ENCODE results near the gene SPSB1. TPM values are rescaled to one million over a fixed set of nuclear protein-coding genes. Genes with fewer than 3 reads are reported as not detected.

Gene SPSB1
- total and polyA plus RNA-seq, 7 experiments from 2014 or later: 1.4 to 10.3 (median 1.9) TPM

- POLR2A ChIA-PET: interaction anchor here (0.8 kb wide), 1 partner anchor 59 kb away, joined by 3 read pairs; no protein-coding TSS in a partner anchor
- Histone ChIP-seq H3K27ac (ENCODE audit: low read depth, low read length) (no peak overlapping the region), H3K4me1 (ENCODE audit: control insufficient read depth in 2 of 2, insufficient read depth in 2 of 2, low read length in 2 of 2) (no peaks in the 10 kb centered on the region), H3K9me3 (ENCODE audit: control insufficient read depth in 2 of 3, low read length in 3 of 3) (no peaks in the 10 kb centered on the region), H3K4me3 (ENCODE audit: low read length) (no peak overlapping the region), H3K27me3 (ENCODE audit: control insufficient read depth in 2 of 2, insufficient read depth in 2 of 2, low read length in 2 of 2) (no peaks in the 10 kb centered on the region), H3K36me3 (ENCODE audit: control insufficient read depth in 2 of 3, insufficient read depth in 3 of 3, low read length in 3 of 3) (peaks cover 0 to 16% (median 3%) of the 10 kb centered on the region in 3 experiments)
- DNase-seq (no peak), ATAC-seq (no peak)
- Mint-ChIP-seq H3K27me3 (no peaks in the 10 kb centered on the region), H3K36me3 (peaks cover 10 to 23% (median 12%) of the 10 kb centered on the region in 5 donors), H3K27ac (no peak overlapping the region), H3K4me1 (peaks cover 0 to 28% (median 5%) of the 10 kb centered on the region in 7 donors), H3K4me3 (no peak overlapping the region), H3K9me3 (peaks cover 0 to 5% (median 0%) of the 10 kb centered on the region in 11 donors)
- intact Hi-C loops (cut with micrococcal nuclease): no loop called here
- CTCF ChIA-PET: no interaction called here
Observed at GRCh38 chr1:9355503-9355902, 62.8 kb downstream of the SPSB1 start.

GRCh38 chr1:9356021-9356420 lies 63.3 kb downstream of the SPSB1 start:
- CTCF ChIA-PET: no interaction called here
- no peak for DNase-seq
- intact Hi-C loops (cut with micrococcal nuclease): no loop called here

GRCh38 chr1:9356829-9357466 lies 64.3 kb downstream of the SPSB1 start:
- Histone ChIP-seq H3K4me1 (ENCODE audit: control insufficient read depth in 2 of 2, insufficient read depth in 2 of 2, low read length in 2 of 2) (no peaks in the 10 kb centered on the region), H3K27me3 (ENCODE audit: control insufficient read depth in 2 of 2, insufficient read depth in 2 of 2, low read length in 2 of 2) (no peaks in the 10 kb centered on the region), H3K9me3 (ENCODE audit: control insufficient read depth in 2 of 3, low read length in 3 of 3) (no peaks in the 10 kb centered on the region), H3K36me3 (ENCODE audit: control insufficient read depth in 2 of 3, insufficient read depth in 3 of 3, low read length in 3 of 3) (peaks cover 0 to 16% (median 3%) of the 10 kb centered on the region in 3 experiments), H3K4me3 (ENCODE audit: low read length) (no peak overlapping the region), H3K27ac (ENCODE audit: low read depth, low read length) (no peak overlapping the region)
- peak overlapping the region in 1 of 9 donors; percentile 29 for H3K27ac Mint-ChIP-seq
- H3K27me3 Mint-ChIP-seq: no peaks in the 10 kb centered on the region
- CTCF ChIA-PET: no interaction called here
- H3K36me3 Mint-ChIP-seq: peaks cover 10 to 23% (median 12%) of the 10 kb centered on the region in 5 donors
- no peak for ATAC-seq
- H3K4me1 Mint-ChIP-seq: peaks cover 0 to 21% (median 5%) of the 10 kb centered on the region in 7 donors
- POLR2A ChIA-PET: no interaction called here
- no peak for DNase-seq
- H3K4me3 Mint-ChIP-seq: no peak overlapping the region
- H3K9me3 Mint-ChIP-seq: peaks cover 0 to 5% (median 0%) of the 10 kb centered on the region in 11 donors
- intact Hi-C loops (cut with micrococcal nuclease): no loop called here

More at GRCh38 chr1:9356021-9356420, 63.3 kb downstream of the SPSB1 start:
- H3K4me3 ChIP-seq (ENCODE audit: low read length): no peak overlapping the region
- peaks cover 0 to 16% (median 3%) of the 10 kb centered on the region in 3 experiments for H3K36me3 ChIP-seq (ENCODE audit: control insufficient read depth in 2 of 3, insufficient read depth in 3 of 3, low read length in 3 of 3)
- peaks cover 0 to 5% (median 0%) of the 10 kb centered on the region in 11 donors for H3K9me3 Mint-ChIP-seq
- H3K4me1 Mint-ChIP-seq: peaks cover 0 to 26% (median 5%) of the 10 kb centered on the region in 7 donors
- H3K4me1 ChIP-seq (ENCODE audit: control insufficient read depth in 2 of 2, insufficient read depth in 2 of 2, low read length in 2 of 2): no peaks in the 10 kb centered on the region
- no peaks in the 10 kb centered on the region for H3K9me3 ChIP-seq (ENCODE audit: control insufficient read depth in 2 of 3, low read length in 3 of 3)
- POLR2A ChIA-PET: interaction anchor here (0.7 to 0.8 kb wide), 2 partner anchors 45 to 59 kb away, joined by 3 to 4 read pairs; no protein-coding TSS in a partner anchor
- H3K27ac ChIP-seq (ENCODE audit: low read depth, low read length): no peak overlapping the region
- H3K4me3 Mint-ChIP-seq: no peak overlapping the region
- H3K27me3 Mint-ChIP-seq: no peaks in the 10 kb centered on the region
- H3K27me3 ChIP-seq (ENCODE audit: control insufficient read depth in 2 of 2, insufficient read depth in 2 of 2, low read length in 2 of 2): no peaks in the 10 kb centered on the region
- H3K36me3 Mint-ChIP-seq: peaks cover 10 to 23% (median 12%) of the 10 kb centered on the region in 5 donors
- ATAC-seq: no peak
- no peak overlapping the region for H3K27ac Mint-ChIP-seq

GRCh38 chr1:9357958-9358357 lies 65.3 kb downstream of the SPSB1 start:
- Histone ChIP-seq H3K36me3 (ENCODE audit: control insufficient read depth in 2 of 3, insufficient read depth in 3 of 3, low read length in 3 of 3) (peaks cover 0 to 16% (median 3%) of the 10 kb centered on the region in 3 experiments), H3K4me1 (ENCODE audit: control insufficient read depth in 2 of 2, insufficient read depth in 2 of 2, low read length in 2 of 2) (no peaks in the 10 kb centered on the region), H3K9me3 (ENCODE audit: control insufficient read depth in 2 of 3, low read length in 3 of 3) (no peaks in the 10 kb centered on the region), H3K27me3 (ENCODE audit: control insufficient read depth in 2 of 2, insufficient read depth in 2 of 2, low read length in 2 of 2) (no peaks in the 10 kb centered on the region), H3K4me3 (ENCODE audit: low read length) (no peak overlapping the region), H3K27ac (ENCODE audit: low read depth, low read length) (no peak overlapping the region)
- Mint-ChIP-seq H3K9me3 (peaks cover 0 to 5% (median 0%) of the 10 kb centered on the region in 11 donors), H3K27ac (no peak overlapping the region), H3K27me3 (no peaks in the 10 kb centered on the region), H3K4me3 (no peak overlapping the region), H3K36me3 (peaks cover 10 to 23% (median 12%) of the 10 kb centered on the region in 5 donors), H3K4me1 (peaks cover 0 to 21% (median 5%) of the 10 kb centered on the region in 7 donors)
- no peak for ATAC-seq
- intact Hi-C loops (cut with micrococcal nuclease): no loop called here
- DNase-seq: no peak
- ChIA-PET CTCF (no interaction called here), POLR2A (no interaction called here)

DNA sequence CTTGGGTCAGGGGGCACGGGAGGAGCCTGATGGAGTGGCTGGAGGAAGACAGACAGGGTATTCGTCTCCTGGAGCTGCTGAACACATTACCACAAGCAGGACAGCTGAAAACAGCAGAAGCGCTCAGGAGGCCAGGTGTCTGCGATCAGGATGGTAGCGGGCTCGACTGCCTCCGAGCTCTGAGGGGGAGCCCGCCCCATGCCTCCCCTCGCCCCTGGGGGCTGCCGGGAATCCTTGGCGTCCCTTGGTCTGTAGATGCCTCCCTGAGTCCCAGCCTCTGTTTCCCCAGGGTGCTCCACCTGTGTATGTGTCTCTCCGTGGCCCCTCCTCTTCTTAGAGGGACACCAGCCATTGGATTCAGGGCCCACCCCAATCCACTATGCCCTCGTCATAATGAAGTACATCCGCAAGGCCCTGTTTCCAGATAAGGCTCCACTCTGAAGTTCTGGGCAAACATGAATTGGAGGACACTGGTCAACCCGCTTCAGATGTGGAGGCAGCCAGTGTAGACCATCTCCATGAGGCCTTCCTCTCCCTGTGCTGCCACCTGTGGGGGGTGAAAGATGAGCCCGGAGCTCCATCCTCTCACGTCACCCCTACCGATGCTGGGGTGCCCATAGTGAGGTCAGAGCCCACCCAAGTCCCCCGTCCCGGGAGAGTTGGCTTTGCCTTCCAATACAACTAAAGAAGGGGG lies 67.8 kb downstream of the SPSB1 start:
- ChIA-PET POLR2A (no interaction called here), CTCF (no interaction called here)
- no peaks in the 10 kb centered on the region for H3K9me3 ChIP-seq (ENCODE audit: control insufficient read depth in 2 of 3, low read length in 3 of 3)
- peaks cover 0 to 21% (median 6%) of the 10 kb centered on the region in 7 donors for H3K4me1 Mint-ChIP-seq
- H3K27ac ChIP-seq (ENCODE audit: low read depth, low read length): no peak overlapping the region
- peaks cover 0 to 13% (median 2%) of the 10 kb centered on the region in 3 experiments for H3K36me3 ChIP-seq (ENCODE audit: control insufficient read depth in 2 of 3, insufficient read depth in 3 of 3, low read length in 3 of 3)
- no peak for DNase-seq
- no peak overlapping the region for H3K4me3 Mint-ChIP-seq
- H3K27ac Mint-ChIP-seq: no peak overlapping the region
- intact Hi-C loops (cut with micrococcal nuclease): no loop called here
- H3K4me1 ChIP-seq (ENCODE audit: control insufficient read depth in 2 of 2, insufficient read depth in 2 of 2, low read length in 2 of 2): no peaks in the 10 kb centered on the region
- peaks cover 10 to 21% (median 12%) of the 10 kb centered on the region in 5 donors for H3K36me3 Mint-ChIP-seq
- no peaks in the 10 kb centered on the region for H3K27me3 ChIP-seq (ENCODE audit: control insufficient read depth in 2 of 2, insufficient read depth in 2 of 2, low read length in 2 of 2)
- ATAC-seq: no peak
- peaks cover 0 to 5% (median 0%) of the 10 kb centered on the region in 11 donors for H3K9me3 Mint-ChIP-seq
- H3K27me3 Mint-ChIP-seq: no peaks in the 10 kb centered on the region
- no peak overlapping the region for H3K4me3 ChIP-seq (ENCODE audit: low read length)

DNA sequence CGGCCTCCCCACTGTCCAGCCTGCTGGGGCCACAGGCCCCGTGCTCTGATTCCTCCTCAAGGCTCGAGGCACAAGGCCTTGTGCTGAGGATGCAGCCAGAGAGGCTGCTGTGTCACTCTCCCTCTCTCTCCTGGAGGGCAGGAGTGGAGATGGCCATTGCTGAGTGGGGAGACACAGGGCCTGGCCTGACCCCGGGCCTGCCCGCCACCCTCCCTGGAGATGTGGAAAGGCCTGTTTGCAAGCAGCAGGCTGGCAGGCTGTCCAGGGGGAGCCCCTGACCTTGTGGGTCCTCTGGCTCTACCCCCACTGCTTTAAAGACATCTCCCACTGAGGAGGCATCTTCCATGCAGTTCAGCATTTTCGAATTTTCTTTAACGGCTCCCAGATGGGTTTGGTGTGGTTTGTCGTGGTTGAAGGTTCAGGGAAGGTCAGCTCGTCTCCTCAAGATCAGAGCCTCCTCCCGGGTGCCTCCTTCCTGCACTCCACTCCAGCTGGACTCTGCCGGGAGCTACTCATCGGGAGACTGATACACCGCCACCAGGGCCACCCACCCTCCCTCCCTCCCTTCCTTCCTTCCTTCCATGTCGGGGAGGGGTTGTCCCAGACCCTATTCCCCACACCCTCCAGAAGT lies 69.1 kb downstream of the SPSB1 start:
- H3K27me3 ChIP-seq (ENCODE audit: control insufficient read depth in 2 of 2, insufficient read depth in 2 of 2, low read length in 2 of 2): no peaks in the 10 kb centered on the region
- H3K9me3 ChIP-seq (ENCODE audit: control insufficient read depth in 2 of 3, low read length in 3 of 3): no peaks in the 10 kb centered on the region
- H3K4me3 ChIP-seq (ENCODE audit: low read length): no peak overlapping the region
- ChIA-PET POLR2A (no interaction called here), CTCF (no interaction called here)
- no peaks in the 10 kb centered on the region for H3K4me1 ChIP-seq (ENCODE audit: control insufficient read depth in 2 of 2, insufficient read depth in 2 of 2, low read length in 2 of 2)
- H3K27me3 Mint-ChIP-seq: no peaks in the 10 kb centered on the region
- H3K36me3 Mint-ChIP-seq: peaks cover 6 to 9% (median 6%) of the 10 kb centered on the region in 5 donors
- H3K4me3 Mint-ChIP-seq: no peak overlapping the region
- intact Hi-C loops (cut with micrococcal nuclease): no loop called here
- no peak overlapping the region for H3K27ac ChIP-seq (ENCODE audit: low read depth, low read length)
- H3K4me1 Mint-ChIP-seq: peaks cover 0 to 17% (median 4%) of the 10 kb centered on the region in 7 donors
- H3K27ac Mint-ChIP-seq: peak overlapping the region in 1 of 9 donors; percentile 21
- ATAC-seq (no peak), DNase-seq (no peak)
- H3K9me3 Mint-ChIP-seq: peaks cover 0 to 1% (median 0%) of the 10 kb centered on the region in 11 donors
- H3K36me3 ChIP-seq (ENCODE audit: control insufficient read depth in 2 of 3, insufficient read depth in 3 of 3, low read length in 3 of 3): peaks cover 0 to under 1% (median 0%) of the 10 kb centered on the region in 3 experiments
